Heart right ventricle (tissue), 16 donors: ENCODE measurements around the gene HOXD9. TPM values are rescaled to one million over a fixed set of nuclear protein-coding genes. Genes with fewer than 3 reads are reported as not detected.
A peak's percentile ranks its signal among the peaks of the same experiment; 100 is the strongest.

Experiments
- ATAC-seq, 8 donors: fragments of 200-7000 bp; cut with Tn5 transposase; one replicate each; pipeline ENCODE4 v1.9.1; 2020; ENCODE audit warnings: mild to moderate bottlenecking in 8 of 8, moderate library complexity in 8 of 8, moderate number of reproducible peaks in 1 of 8
- DNase-seq, 2 donors: peaks; one replicate each; pipeline ENCODE4 v3.0.0-alpha.2; 2020
- H3K27ac ChIP-seq, 10 donors: fragments of 200-600 bp; sonication (generic) in 2 of 10; one replicate each; pipeline versions ENCODE4 v1.5.0 to v1.8.0; 2020 to 2022; ENCODE audit warnings: mild to moderate bottlenecking in 3 of 10
- H3K27me3 ChIP-seq, 7 donors: fragments of 200-600 bp; one replicate each; pipeline ENCODE4 v1.8.0; 2021 to 2022; ENCODE audit warnings: mild to moderate bottlenecking in 2 of 7
- H3K36me3 ChIP-seq, 9 donors: fragments of 200-600 bp; sonication (generic) in 1 of 9; one replicate each; pipeline versions ENCODE4 v1.5.0 to v1.8.0; 2020 to 2022; ENCODE audit warnings: mild to moderate bottlenecking in 2 of 9
- H3K4me1 ChIP-seq, 9 donors: fragments of 200-600 bp; sonication (generic) in 1 of 9; one replicate each; pipeline versions ENCODE4 v1.5.0 to v1.8.0; 2020 to 2022; ENCODE audit warnings: mild to moderate bottlenecking in 4 of 9
- H3K4me3 ChIP-seq, 10 donors: fragments of 200-600 bp; sonication (generic) in 2 of 10; one replicate each; pipeline versions ENCODE4 v1.5.0 to v1.8.0; 2020 to 2022; ENCODE audit warnings: mild to moderate bottlenecking in 7 of 10, moderate library complexity in 2 of 10
- H3K9me3 ChIP-seq, 11 donors: fragments of 200-600 bp in 10 of 11; sonication (generic) in 2 of 11; one replicate each; pipeline versions ENCODE4 v1.5.0 to v1.8.0; 2013 to 2022; ENCODE audit warnings: mild to moderate bottlenecking in 2 of 11, control low read depth in 1 of 11, moderate library complexity in 1 of 11
- CTCF ChIP-seq, 9 donors: fragments of 200-600 bp; sonication (generic) in 2 of 9; IDR thresholded peaks; one replicate each; pipeline versions ENCODE4 v1.5.0 to v1.8.0; 2021 to 2022; ENCODE audit warnings: antibody characterized with exemption in 9 of 9, mild to moderate bottlenecking in 5 of 9, moderate library complexity in 1 of 9
- WGBS, 2 donors: extraction: QIAGEN DNeasy Blood & Tissue Kit; methylation state at CpG; one replicate each; pipeline ENCODE4 v1.1.7; 2013; ENCODE audit warnings: inconsistent platforms in 1 of 2; 5-methylcytosine and 5-hydroxymethylcytosine counted together
- intact Hi-C, 10 donors: fragments of 100-400 bp; cut with DNase I; formaldehyde crosslinking; loops; one replicate each; pipeline versions ENCODE4 v1.11.1 to v1.14.2; 2022
- polyA plus RNA-seq, 2 donors: library from polyadenylated mRNA; stranded (reverse); fragments of 200-250 nt; gene quantifications; one replicate each; pipeline ENCODE4 v1.2.3, GENCODE V29; 2013
- total RNA-seq, 10 donors: library from RNA; stranded (reverse); fragmentation: NEBNext Ultra II Directional in 3 of 10; extraction: Animal tissue kit (Norgen Biotek cat#: 25700) in 3 of 10; gene quantifications; one replicate each; pipeline versions ENCODE4 v1.2.1 to v1.2.4, GENCODE V29; 2021 to 2023
- donor health status: Arrhythmogenic right ventricular cardiomyopathy.
- donor health status: ischemic (EF 13 %, LVEDD 7.1; RV severe dilation, severe dysfunction).
- donor health status: healthy with polysubstance abuse.
- donor health status: DM: no; HTN: yes; CAD: no.
- donor health status: DM: no; HTN: no; CAD: no.
- donor health status: ischemic (EF 25% LVEDD 6.9; RV normal size, moderate dysfunction).
- donor health status: ischemic (EF 25% LVEDD 5.7; RV mildly dilated, moderate dysfunction).
- donor health status: healthy.
- donor health status: DM: yes; HTN: yes; CAD: no.
- donor health status: Ischemic cardiomyopathy.
- donor health status: ischemic (EF 35%, LVEDD 5.7; RV mildly dilated, moderate dysfunction).
- donor health status: nonischemic (EF 11% LVEDD 7.7; RV severe dilation, severe dysfunction).
- donor health status: DM: yes; HTN: yes; CAD: no.
- donor health status: PGD.
- donor health status: ischemic (EF 29% LVEDD 5.4; RV normal size, mild dysfunction).
- donor health status: nonischemic (EF 23%, LVEDD 6.1; RV moderate dilation, normal function).

HOXD9 gene
- total and polyA plus RNA-seq, 12 donors, result 0.15 to 0.29 (median 0.22) TPM; not detected in 8

- Histone ChIP-seq H3K27ac (no peak overlapping the region), H3K36me3 (peaks cover 0 to 3% (median 0%) of the 10 kb centered on the region in 9 donors), H3K9me3 (peaks cover 0 to 11% (median 0%) of the 10 kb centered on the region in 11 donors), H3K27me3 (peaks cover 75 to 100% (median 98%) of the 10 kb centered on the region in 7 donors), H3K4me1 (peaks cover 0 to 66% (median 31%) of the 10 kb centered on the region in 9 donors), H3K4me3 (no peak overlapping the region)
- ATAC-seq (no peak), DNase-seq (no peak)
- no peak for TF ChIP-seq CTCF (IDR thresholded peaks at IDR 0.05)
- WGBS, 2 donors, result 5% methylated on average over 26 of the region's 26 CpGs
- intact Hi-C loops, result loop anchor here in 9 of 10 donors (5.0 kb wide), 5 partner anchors 397 to 772 kb away; no protein-coding TSS in a partner anchor
Observed at GRCh38 chr2:176084611-176085119, 37.9 kb upstream of the HOXD9 start.

GRCh38 chr2:176085120-176085788, 37.3 kb upstream of the HOXD9 start:
- peaks cover 77 to 100% (median 100%) of the 10 kb centered on the region in 7 donors for H3K27me3 ChIP-seq
- intact Hi-C loops, result loop anchor here in 8 of 10 donors (5.0 kb wide), 4 partner anchors 398 to 773 kb away; no protein-coding TSS in a partner anchor
- WGBS, 2 donors, result 5% methylated on average over 40 of the region's 40 CpGs
- TF ChIP-seq CTCF (IDR thresholded peaks at IDR 0.05), result no peak
- no peak overlapping the region for H3K27ac ChIP-seq
- no peak for DNase-seq
- peaks cover 0 to 63% (median 31%) of the 10 kb centered on the region in 9 donors for H3K4me1 ChIP-seq
- peaks cover 0 to 3% (median 0%) of the 10 kb centered on the region in 9 donors for H3K36me3 ChIP-seq
- H3K4me3 ChIP-seq, result peak overlapping the region in 1 of 10 donors; percentile 15
- no peak for ATAC-seq
- H3K9me3 ChIP-seq, result peaks cover 0 to 11% (median 0%) of the 10 kb centered on the region in 11 donors

DNA sequence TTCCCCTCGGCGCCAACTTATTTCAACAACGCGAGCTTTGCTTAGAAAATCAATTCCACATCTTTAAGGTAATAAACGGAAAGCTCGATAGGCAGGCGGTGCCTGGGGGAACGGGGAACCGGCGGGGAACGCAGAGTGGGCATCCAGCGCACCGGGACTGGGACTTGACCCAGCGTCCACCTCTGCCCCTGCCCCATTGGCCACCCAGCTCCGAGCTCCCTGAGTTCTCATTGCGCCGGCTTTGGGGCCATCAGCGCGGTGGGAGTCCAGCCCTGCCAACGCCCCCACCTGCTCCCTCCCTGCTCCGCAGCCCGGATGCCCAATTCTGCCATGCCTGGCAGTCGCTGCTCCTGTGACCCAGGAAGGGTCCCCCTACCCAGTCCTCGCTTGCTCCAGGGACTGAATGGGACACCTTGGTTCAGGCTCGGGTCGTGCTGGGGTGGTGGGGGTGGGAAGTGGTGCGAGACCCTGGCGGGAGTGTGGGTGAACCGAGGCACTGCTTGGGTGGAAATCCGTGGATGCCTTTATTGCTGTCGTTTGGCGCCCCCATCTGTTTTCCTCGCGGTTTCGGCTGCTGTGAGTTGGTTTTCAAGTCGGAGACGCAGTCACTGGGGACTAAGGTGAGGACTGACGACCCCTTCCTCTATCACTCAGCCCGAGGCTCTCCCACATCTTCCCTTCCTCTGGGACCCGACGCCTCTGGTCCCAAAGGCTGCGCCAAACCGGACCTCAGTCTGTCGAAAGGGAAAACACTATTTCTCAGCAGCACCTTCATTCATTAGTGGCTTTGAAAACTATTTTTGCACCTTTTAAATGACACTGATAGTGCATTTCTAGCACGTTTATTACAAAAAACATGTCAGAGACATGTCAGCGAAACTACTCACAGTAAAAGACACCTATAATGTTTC, 36.4 kb upstream of the HOXD9 start:
- Histone ChIP-seq H3K36me3 (peaks cover 0 to 3% (median 0%) of the 10 kb centered on the region in 9 donors), H3K27me3 (peaks cover 71 to 100% (median 100%) of the 10 kb centered on the region in 7 donors), H3K4me3 (peak overlapping the region in 4 of 10 donors; percentile 12 to 25 (median 16)), H3K27ac (no peak overlapping the region), H3K9me3 (peaks cover 0 to 5% (median 0%) of the 10 kb centered on the region in 11 donors), H3K4me1 (peaks cover 0 to 56% (median 31%) of the 10 kb centered on the region in 9 donors)
- DNase-seq, result peak in 1 of 2 donors; percentile 31
- 2 to 3% methylated on average over 46 of the region's 46 CpGs for WGBS, 2 donors
- peak in 8 of 9 donors; percentile 24 to 63 (median 50) for TF ChIP-seq CTCF (IDR thresholded peaks at IDR 0.05)
- intact Hi-C loops, result loop anchor here in 8 of 10 donors (2.0 to 5.0 kb wide), 7 partner anchors 395 to 774 kb away; no protein-coding TSS in a partner anchor
- ATAC-seq, result peak in 6 of 8 donors; percentile 34 to 63 (median 44)
